ENCODE measurements around the gene NPTXR.
"Not testable (repeated sequence)": the region's sequence is repeated elsewhere in the genome, so short reads cannot be mapped to it uniquely, and the experiment has no call there.

Gene NPTXR

DNA sequence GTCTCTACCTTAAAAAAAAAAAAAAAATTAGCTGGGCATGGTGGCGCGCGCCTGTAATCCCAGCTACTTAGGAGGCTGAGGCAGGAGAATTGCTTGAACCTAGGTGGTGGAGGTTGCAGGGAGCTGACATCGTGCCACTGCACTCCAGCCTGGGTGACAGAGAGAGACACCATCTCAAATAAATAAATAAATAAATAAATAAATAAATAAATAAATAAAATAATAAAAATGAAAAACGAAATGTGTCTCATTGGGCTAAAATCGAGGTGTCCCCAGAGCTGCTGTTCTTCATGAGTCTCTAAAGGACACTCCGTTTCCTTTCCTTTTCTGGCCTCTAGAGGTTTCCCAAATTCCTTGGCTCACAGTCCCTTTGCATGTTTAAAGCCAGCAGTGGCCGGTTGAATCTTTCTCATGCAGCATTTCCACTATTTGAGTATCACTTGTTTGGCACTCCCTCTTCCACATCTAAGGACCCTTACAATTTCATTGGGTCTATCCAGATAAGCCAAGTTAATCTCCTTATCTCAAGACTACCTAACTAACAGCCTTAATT, 38.7 kb downstream of the NPTXR start:
- in situ Hi-C loops (cut with MboI; ENCODE audit: low sequenced_read_pairs): not testable (repeated sequence)

GRCh38 chr22:38802671-38803121, 41.1 kb downstream of the NPTXR start:
- in situ Hi-C loops (cut with MboI; ENCODE audit: low sequenced_read_pairs): no loop called here

DNA sequence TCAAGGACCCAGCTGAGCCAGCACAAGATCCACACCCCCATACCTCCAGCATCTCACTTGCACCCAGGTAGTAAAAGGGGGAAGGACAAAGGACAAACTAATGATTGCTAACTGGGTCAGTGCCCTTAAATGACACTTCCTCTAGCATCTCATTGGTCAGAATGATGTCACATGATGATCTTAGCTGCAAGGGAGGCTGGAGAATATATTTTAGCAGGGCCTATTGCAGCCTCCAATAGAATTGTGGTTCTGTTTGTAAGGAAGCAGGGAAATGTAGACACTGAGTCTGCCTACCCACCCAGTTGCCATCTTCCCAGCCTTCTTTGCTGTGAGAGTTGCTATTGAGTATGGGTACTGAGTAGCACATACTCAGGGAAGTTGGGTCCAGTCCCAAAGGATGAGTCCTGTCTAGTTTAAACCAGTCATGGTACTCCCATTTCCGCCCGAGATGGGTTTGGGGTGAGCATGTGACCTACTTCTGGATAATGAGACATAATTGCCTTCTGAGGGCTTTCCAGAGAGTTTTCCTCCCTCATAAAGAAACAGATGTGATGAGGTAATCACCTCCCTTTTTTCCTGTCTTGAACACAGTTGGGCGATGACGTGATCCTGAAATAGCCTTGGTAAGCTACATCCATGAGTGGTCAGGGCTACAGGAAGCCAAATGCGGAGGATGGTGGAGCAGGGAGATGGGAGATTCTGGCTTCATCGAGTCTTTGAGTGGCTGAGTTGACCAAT, 44.4 kb downstream of the NPTXR start:
- in situ Hi-C loops (cut with MboI; ENCODE audit: low sequenced_read_pairs): no loop called here

- in situ Hi-C loops (cut with MboI; ENCODE audit: low sequenced_read_pairs): no loop called here
These were observed 45.3 kb downstream of the NPTXR start for GRCh38 chr22:38798496-38798895.

GRCh38 chr22:38796262-38796957, 47.4 kb downstream of the NPTXR start:
- in situ Hi-C loops (cut with MboI; ENCODE audit: low sequenced_read_pairs): no loop called here

DNA sequence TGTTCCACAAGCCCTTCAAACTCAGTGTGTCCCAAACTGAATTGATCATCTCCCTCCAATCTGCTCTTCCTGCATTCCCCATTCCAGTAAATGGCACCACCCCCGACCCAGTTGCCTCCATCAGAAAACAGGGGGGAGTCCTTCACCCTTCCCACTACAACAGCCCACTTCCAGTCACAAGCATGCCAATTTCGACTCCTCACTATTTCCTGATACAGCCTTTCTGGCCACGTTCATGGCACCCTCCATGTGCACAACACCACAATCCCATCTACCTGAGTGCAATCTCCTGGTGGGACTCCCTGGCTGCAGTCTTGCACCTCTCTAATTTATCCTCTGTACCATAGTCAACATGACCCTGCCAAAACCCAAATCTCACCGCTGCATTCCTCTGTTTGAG, 48.3 kb downstream of the NPTXR start:
- in situ Hi-C loops (cut with MboI; ENCODE audit: low sequenced_read_pairs): no loop called here

DNA sequence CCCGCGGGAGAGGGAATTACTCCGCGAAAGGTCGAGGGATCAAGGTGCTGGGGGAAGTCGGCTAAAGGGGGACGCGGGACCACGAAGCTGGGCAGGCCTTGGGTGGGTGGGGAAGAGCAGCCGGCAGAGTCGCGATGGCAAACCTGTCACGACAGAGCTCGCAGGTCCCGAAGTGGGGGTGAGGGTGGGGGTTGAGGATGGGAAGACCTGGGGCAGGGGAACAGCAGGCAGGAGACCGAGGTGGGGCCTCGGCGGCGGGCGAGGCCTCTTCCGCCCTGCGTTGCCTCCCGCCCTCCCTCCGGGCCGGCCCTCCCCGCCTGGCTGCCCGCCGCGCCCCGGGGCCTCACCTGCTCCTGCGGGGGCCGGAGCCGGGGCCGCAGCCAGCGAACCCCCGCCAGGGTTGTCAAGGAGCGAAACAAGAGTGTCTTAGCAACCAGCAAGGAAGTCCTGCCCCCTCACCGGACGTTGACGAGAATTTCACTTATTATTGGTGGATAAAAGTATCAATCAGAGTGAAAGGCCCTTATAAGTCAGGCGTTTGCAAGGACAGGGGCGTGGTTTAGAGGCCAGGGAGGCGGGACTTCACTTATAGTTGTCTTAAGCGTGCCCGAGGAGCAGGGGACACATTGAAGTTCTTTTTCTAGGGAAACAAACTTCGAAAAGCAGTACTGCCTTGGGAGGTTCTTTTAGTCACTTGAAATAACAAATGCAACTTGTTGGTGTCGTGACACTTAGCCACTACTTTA, 49.9 kb downstream of the NPTXR start, which contains the start of gene DNAL4:
Gene DNAL4, minus strand, starts transcription at position 423 of the 746 bp plus-strand sequence. CDS start 11,412 bp downstream, outside the sequence.
- in situ Hi-C loops (cut with MboI; ENCODE audit: low sequenced_read_pairs): no loop called here

- in situ Hi-C loops (cut with MboI; ENCODE audit: low sequenced_read_pairs): no loop called here
These were observed 50.5 kb downstream of the NPTXR start for GRCh38 chr22:38793317-38793716.

DNA sequence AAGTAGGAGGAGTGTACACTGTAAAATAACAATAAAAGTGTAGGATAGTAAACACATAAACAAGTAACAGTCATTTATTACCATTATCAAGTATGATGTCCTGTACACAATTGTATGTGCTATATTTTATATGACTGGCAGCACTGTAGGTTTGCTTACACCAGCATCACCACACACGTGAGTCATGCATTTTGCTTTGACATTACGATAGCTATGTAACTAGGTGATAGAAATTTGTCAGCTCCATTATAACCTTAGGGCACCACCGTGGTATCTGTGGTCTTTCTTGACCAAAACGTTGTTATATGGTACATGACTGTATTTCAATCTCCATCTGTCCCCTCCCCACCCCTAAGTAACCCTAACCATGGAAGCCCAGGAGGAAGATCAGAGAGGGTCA, 51.0 kb downstream of the NPTXR start:
- in situ Hi-C loops (cut with MboI; ENCODE audit: low sequenced_read_pairs): no loop called here

DNA sequence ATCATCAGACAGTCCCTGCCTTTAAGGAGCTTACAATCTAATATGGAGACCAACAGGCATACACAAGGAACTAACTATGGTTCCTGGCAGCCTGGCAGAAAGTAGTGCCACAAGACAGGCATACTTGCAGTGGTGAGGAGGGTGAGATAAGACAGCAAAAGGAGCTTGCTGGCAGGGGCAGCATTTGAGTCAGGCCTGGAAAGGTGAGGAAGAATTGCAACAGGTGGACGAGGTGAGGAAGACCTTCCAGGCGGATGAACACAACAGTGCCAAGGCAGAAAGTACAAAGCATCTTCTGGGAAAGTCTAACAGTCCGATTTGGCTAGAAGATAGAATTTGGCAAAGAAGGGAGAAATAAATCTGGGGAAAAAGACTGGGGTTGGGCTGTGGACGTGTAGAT, 54.2 kb downstream of the NPTXR start:
- in situ Hi-C loops (cut with MboI; ENCODE audit: low sequenced_read_pairs): no loop called here

DNA sequence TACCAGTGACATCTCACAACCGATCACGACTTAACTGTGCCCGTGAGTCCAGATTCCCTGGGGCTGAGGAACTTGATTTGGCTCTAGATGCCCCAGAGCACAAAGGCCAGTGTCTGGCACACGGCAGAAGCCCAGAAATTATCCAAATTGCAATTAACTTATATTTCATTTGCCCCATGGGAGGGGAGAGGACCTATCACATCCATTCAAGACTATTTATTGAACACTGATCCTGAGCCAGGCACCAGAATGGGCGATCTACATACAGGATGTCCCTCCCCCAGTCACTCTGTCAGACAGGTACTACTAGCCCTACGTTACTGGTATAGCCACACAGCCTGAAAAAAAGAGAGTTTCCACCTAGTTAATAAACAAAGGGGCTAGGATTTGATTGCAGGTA, 55.0 kb downstream of the NPTXR start:
- in situ Hi-C loops (cut with MboI; ENCODE audit: low sequenced_read_pairs): no loop called here

GRCh38 chr22:38788021-38788816, 55.6 kb downstream of the NPTXR start:
- in situ Hi-C loops (cut with MboI; ENCODE audit: low sequenced_read_pairs): no loop called here

GRCh38 chr22:38786631-38787030, 57.2 kb downstream of the NPTXR start:
- in situ Hi-C loops (cut with MboI; ENCODE audit: low sequenced_read_pairs): no loop called here

DNA sequence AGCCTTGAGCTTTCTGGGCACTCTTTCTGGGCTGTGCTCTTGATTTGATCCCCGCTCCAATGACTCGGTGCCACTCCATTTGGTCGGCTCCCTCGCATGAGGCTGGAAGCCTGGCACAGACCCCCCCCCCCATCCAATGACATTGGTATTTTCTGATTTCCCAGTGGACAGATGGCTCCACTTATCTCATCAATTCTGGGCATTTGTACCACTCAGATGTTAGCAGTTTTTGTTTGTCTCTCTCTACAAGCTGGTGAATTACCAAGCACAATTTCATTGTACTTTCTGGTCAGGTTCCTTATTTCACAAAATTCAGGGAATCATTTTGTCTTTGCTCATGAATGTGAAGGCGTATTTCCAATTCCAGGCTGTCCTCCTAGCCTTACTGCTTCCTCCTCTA, 59.0 kb downstream of the NPTXR start:
- in situ Hi-C loops (cut with MboI; ENCODE audit: low sequenced_read_pairs): no loop called here

- in situ Hi-C loops (cut with MboI; ENCODE audit: low sequenced_read_pairs): no loop called here
These were observed 59.8 kb downstream of the NPTXR start for GRCh38 chr22:38784035-38784434.

GRCh38 chr22:38783095-38783615, 60.7 kb downstream of the NPTXR start:
- in situ Hi-C loops (cut with MboI; ENCODE audit: low sequenced_read_pairs): no loop called here

- in situ Hi-C loops (cut with MboI; ENCODE audit: low sequenced_read_pairs): no loop called here
These were observed 61.3 kb downstream of the NPTXR start for GRCh38 chr22:38782402-38783094.

DNA sequence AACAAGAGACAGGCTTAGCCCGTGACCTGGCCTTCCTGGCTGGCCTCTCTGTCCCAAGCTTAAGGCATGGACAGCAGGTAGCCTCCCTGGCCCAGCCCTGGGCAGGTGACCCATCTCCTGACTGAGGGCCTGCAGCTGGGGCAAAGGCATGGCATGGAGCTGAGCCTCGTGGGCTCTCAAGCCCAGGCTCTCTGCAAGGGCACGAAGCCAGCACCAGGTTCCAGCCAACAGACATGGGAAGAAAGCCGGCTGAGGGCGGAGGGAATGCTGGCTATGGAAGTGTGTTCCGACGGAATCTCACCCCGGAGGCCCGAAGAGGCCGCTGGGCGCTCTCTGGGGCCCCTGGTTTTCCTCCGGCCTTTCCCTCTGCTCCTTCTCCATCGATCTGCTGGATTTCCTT, 62.8 kb downstream of the NPTXR start:
- in situ Hi-C loops (cut with MboI; ENCODE audit: low sequenced_read_pairs): no loop called here

DNA sequence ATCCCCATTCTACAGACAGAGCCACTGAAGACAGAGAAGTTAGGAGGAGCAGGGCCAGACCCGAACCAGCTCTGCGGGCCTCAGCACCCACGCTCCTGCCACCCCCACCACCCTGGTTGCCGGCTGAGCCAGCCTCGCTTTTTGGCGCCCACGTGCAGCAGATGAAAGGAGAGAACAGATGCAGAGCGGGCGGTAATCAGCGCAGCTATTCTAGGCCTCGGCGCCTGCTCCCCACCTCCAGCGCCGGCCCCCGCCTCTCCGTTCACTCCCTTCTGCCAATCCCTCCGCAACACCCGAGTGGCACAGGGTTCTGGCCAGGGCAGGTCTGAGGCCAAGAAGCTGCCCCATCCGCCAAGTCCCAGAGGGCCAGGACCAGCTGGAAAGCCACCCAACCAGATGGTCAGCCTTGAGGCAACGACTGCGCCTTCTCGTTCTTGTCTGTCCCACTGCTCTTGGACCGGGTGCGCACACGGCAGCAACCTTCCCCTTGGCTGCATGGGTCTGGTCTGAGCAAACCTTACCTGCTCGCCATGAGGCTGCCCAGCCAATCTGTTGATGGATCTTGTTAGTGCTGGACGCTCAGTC, 66.6 kb downstream of the NPTXR start:
- in situ Hi-C loops (cut with MboI; ENCODE audit: low sequenced_read_pairs): no loop called here

All from HL-60/S4 (cell line).